ENCODE results near the gene PILRB. TPM values are rescaled to one million over a fixed set of nuclear protein-coding genes. Genes with fewer than 3 reads are reported as not detected.
"Not testable (repeated sequence)": the region's sequence is repeated elsewhere in the genome, so short reads cannot be mapped to it uniquely, and the experiment has no call there.

The PILRB gene
- total and polyA plus RNA-seq, 7 donors = 4.9 to 65.6 (median 34.2) TPM

GRCh38 chr7:100376066-100376465, 18.1 kb downstream of the PILRB start:
- H3K9me3 ChIP-seq = no peaks in the 10 kb centered on the region
- no peak overlapping the region for H3K27ac ChIP-seq
- TF ChIP-seq POLR2A (IDR thresholded peaks at IDR 0.05) (no peak), POLR2AphosphoS5 (IDR thresholded peaks at IDR 0.05) (no peak), CTCF (IDR thresholded peaks at IDR 0.05) (no peak), EP300 (IDR thresholded peaks at IDR 0.05) (no peak)
- no peak overlapping the region for H3K4me3 ChIP-seq
- intact Hi-C loops (cut with DNase I) = no loop called here
- 89 to 93% methylated on average over 3 of the region's 3 CpGs for WGBS, 2 donors
- H3K27me3 ChIP-seq = no peaks in the 10 kb centered on the region
- H3K4me1 ChIP-seq = peaks cover 0 to 14% (median 4%) of the 10 kb centered on the region in 4 donors
- no peak for DNase-seq
- no peaks in the 10 kb centered on the region for H3K36me3 ChIP-seq

- no peak for DNase-seq
- intact Hi-C loops (cut with DNase I) = no loop called here
- Histone ChIP-seq H3K27me3 (no peaks in the 10 kb centered on the region), H3K4me1 (no peaks in the 10 kb centered on the region), H3K9me3 (no peaks in the 10 kb centered on the region), H3K27ac (no peak overlapping the region), H3K4me3 (no peak overlapping the region), H3K36me3 (no peaks in the 10 kb centered on the region)
- WGBS, 2 donors = 56 to 77% methylated on average over 4 of the region's 4 CpGs
- TF ChIP-seq POLR2AphosphoS5 (IDR thresholded peaks at IDR 0.05) (no peak), CTCF (IDR thresholded peaks at IDR 0.05) (no peak), POLR2A (IDR thresholded peaks at IDR 0.05) (no peak), EP300 (IDR thresholded peaks at IDR 0.05) (no peak)
These were observed 20.3 kb downstream of the PILRB start for GRCh38 chr7:100378114-100378755.

- Histone ChIP-seq H3K27me3 (no peaks in the 10 kb centered on the region), H3K36me3 (no peaks in the 10 kb centered on the region), H3K9me3 (no peaks in the 10 kb centered on the region), H3K4me3 (no peak overlapping the region), H3K27ac (peak overlapping the region in 2 of 4 donors; percentile 39 to 48), H3K4me1 (no peaks in the 10 kb centered on the region)
- no peak for DNase-seq
- TF ChIP-seq POLR2A (IDR thresholded peaks at IDR 0.05) (no peak), CTCF (IDR thresholded peaks at IDR 0.05) (no peak), EP300 (IDR thresholded peaks at IDR 0.05) (no peak), POLR2AphosphoS5 (IDR thresholded peaks at IDR 0.05) (no peak)
- 62 to 75% methylated on average over 4 of the region's 4 CpGs for WGBS, 2 donors
- intact Hi-C loops (cut with DNase I) = no loop called here
These were observed 22.3 kb downstream of the PILRB start for GRCh38 chr7:100380196-100380595.

- DNase-seq = peak; percentile 50
- H3K27ac ChIP-seq; H3K9me3 ChIP-seq; intact Hi-C loops (cut with DNase I); H3K36me3 ChIP-seq; H3K27me3 ChIP-seq; H3K4me3 ChIP-seq; H3K4me1 ChIP-seq: not testable (repeated sequence)
- 84 to 92% methylated on average over 49 of the region's 49 CpGs for WGBS, 2 donors
These were observed 23.8 kb downstream of the PILRB start for GRCh38 chr7:100381531-100382233.

GRCh38 chr7:100382234-100382853, 24.4 kb downstream of the PILRB start:
- WGBS, 2 donors = 76 to 83% methylated on average over 8 of the region's 8 CpGs
- H3K4me3 ChIP-seq; H3K4me1 ChIP-seq; intact Hi-C loops (cut with DNase I); H3K9me3 ChIP-seq; H3K27me3 ChIP-seq; H3K36me3 ChIP-seq: not testable (repeated sequence)
- DNase-seq = peak; percentile 53
- peak overlapping the region in 2 of 4 donors; percentile 7 to 25 for H3K27ac ChIP-seq
